RCC 7860 (cell line): ENCODE data around the gene ORMDL1.
"Not testable (repeated sequence)": the region's sequence is repeated elsewhere in the genome, so short reads cannot be mapped to it uniquely, and the experiment has no call there.

Experiments
- DNase-seq: peaks from one replicate; pipeline ENCODE4 v3.0.0-alpha.2; 2015; ENCODE audit warnings: low spot score
- FAIRE-seq: peaks from 2 replicates; lab custom pipeline; 2012; peaks lifted over from hg19 to GRCh38; lab: Jason Lieb, UNC

ORMDL1 gene

DNA sequence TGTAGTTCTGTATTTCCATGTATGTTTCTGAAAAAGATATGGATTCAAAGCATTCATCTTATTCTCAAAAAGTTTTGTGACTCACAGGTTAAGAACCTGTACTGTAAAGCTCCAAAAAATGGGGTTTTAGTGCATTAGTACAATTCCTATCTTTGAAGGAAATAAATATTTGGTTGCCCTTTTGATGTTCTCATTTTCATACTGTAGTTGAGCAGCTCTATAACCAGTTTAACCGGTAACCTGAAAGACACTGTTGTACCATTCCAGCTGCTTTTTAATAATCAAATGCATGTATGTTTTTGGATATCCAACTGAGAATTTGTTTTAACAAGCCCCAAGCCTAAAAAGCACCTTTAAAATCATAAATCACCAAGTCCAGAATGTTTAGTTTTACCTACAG, 11.9 kb downstream of the ORMDL1 start:
- FAIRE-seq (no peak), DNase-seq (no peak)

DNA sequence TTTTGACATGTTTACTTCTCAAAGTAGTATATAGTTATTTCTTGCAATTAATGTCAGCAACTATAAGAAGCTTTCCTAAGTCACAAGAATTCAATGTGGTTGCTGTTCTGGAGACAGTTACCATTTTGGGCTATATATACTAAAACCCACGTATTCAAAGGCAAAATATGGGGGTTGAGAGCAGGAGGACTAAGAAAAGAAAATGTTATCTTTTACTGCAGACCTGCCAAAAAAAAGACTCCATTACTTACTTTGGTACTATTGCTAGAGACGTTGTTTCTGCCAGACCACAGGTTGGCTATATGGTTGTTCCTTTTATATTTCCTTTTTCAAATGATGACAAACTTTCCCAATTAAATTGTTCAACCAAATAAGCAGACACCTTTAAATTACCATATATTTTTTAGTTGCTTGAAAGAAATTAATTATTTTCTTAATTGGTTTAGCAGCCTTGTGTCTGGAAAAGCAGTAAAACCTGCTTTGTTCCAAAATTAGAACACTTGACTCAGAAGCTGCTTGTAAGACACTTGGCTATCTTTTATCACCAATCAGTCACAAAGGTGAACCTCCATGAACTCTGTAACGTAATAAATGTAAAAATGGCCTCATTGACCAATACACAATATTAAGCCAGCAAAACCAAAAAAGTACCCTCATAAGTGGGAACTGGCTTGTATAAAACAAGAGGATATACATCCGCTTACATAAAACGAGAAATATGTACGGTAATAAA, 13.4 kb downstream of the ORMDL1 start:
- DNase-seq, result no peak

DNA sequence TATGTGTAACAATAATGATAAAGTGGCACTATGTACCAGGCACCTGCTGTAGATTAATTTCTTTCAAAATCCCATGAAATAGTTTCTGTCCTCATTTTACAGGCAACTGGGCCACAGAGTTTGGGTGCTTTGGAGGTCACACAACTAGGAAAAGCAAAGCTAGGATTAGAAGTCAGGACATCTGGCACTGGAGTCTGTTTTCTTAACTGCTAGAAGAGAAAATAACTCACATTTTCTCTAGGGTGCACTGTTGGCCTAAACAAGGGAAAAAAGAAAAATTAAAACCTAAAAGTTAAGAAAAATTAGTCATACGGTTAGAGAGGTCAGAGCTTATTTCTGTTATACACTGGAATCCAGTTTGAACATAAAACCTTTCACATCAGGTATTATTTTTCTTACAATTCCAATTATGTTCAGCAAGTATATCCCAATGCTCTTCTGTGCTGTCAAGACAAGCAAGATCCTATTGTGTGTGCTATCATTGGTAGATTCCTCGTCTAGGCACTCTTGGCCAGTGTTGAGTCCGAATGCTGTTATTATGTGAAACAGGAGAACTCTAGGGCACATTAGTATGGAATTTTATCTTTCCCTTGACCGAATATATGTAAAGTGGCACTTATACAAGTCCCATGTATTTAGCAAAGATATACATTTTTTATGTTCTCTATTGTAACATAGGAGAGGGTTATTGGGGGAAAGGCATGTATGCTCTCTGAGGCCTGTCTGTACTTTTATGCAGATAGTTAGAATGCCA, 20.1 kb downstream of the ORMDL1 start:
- no peak for FAIRE-seq
- no peak for DNase-seq

More for the DNA sequence above, 13.4 kb downstream of the ORMDL1 start:
- no peak for FAIRE-seq

DNA sequence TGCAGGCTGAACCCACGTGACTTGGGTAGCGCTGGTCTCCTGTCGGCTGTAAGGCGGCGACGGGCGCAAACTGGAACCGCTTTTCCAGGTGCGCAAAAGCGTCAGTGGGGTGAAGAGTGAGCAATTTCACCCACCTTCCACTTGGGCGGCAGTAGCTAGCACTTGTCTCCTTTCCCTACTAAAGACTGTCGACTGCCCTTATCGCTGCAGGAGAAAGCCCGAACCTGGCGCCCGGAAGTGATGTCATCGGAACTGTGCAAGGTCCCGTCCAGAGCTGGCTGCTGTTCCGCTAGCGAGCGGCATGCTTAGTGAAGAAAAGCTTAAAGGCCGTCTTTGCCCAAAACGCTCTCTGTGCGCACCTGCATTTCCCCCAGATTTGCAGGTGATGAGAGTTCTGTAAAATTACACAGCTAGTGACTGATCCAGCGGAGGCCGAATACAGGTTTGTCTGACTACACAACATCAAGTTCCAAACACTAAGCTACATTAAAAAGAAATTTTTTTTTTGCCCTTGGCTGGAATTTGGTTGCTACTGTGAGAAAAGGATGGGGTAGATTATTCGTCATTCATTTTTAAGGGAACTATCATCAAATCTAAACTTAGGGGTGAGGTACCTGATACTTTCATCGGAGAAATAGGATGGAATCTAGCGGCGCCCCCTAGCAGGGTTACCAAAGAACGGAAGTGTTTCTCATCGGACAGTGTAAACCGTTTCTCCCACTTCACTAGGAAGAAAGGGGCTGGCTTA, 21.4 kb downstream of the ORMDL1 start, which contains the start of gene OSGEPL1:
TSS of gene OSGEPL1 (minus strand) at position 242 of the 748 bp plus-strand sequence. CDS start 1,152 bp downstream, outside the sequence.
- peak; percentile 89 for DNase-seq
- FAIRE-seq, result peak; percentile 63

DNA sequence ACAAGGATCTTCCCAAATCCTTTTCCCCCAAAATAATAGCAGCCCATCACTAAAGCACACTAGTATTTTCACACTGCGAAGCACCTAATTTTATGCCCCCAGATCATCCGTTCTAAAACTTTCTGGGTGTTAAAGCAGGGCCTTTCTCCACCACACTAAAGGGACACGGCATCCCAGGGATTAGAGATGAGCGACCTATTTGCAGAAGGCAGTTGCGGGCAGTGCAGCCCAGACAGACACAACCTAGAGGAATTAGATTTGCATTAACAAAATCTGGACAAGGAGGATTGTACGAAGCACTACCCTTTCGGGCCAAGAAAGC, 21.9 kb downstream of the ORMDL1 start:
- FAIRE-seq (no peak), DNase-seq (no peak)

DNA sequence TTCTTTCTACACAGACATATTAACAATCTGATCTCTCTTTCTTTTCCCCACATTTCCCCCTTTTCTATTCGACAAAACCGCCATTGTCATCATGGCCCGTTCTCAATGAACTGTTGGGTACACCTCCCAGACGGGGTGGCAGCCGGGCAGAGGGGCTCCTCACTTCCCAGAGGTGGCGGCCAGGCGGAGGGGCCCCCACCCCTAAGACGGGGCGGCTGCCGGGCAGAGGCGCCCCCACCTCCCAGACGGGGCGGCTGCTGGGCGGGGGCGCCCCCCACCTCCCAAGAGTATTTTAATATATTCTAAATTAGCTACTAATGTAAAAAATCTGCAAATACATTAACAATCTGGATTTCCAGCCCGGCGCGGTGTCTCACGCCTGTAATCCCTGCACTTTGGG, 24.0 kb downstream of the ORMDL1 start:
- not testable (repeated sequence) for FAIRE-seq, DNase-seq

DNA sequence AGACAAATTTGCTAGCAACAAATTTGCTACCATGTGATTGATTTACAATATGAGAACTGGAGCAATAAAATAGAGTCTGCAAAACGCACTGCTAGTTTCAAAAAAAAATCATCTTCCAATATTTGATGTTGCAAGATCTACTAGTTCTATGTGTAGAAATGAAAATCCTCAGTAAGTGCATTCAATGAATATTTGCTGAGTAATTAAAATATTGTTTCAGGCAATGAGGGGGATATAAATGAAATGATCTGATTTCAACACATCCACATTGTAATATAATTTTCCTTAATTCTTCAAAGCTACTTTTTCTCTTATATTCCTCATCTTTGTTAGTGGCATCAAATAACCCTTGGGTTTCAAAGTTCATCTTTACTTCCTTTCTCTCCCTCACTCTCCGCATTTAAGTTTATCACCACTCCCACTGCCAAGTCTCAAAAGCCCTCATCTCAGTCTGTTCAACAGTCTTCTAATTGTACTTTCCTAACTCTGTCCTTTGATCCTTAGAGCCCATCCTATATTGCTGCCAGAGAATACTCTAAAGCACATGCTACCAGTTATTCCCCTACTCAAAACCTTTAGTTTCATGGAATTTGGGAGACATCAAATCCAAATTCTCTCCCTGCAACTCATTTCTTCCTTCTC, 27.7 kb downstream of the ORMDL1 start:
- FAIRE-seq (no peak), DNase-seq (no peak)

DNA sequence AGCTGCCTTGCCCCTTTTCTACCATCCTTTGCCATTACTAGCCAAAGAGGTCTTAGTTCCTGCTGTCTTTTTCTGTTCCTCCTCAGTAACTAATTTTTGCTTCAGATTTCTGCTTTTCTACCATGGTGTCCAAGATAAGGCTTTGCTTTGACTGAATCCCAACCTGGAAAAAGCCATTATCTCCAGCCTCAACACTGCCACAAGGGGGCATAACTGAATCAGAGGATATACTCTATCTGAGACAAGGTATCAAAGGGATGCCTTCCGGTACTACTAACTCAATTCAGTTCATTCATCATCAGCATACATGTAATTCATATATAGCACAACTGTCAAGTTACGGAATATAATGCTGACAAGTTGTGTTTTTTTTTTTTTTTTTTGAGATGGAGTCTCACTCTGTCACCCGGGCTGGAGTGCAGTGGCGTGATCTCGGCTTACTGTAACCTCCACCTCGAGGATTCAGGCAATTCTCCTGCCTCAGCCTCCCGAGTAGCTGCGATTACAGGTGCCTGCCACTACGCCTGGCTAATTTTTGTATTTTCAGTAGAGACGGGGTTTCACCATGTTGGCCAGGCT, 33.0 kb downstream of the ORMDL1 start:
- peak; percentile 31 for FAIRE-seq
- peak; percentile 18 for DNase-seq

DNA sequence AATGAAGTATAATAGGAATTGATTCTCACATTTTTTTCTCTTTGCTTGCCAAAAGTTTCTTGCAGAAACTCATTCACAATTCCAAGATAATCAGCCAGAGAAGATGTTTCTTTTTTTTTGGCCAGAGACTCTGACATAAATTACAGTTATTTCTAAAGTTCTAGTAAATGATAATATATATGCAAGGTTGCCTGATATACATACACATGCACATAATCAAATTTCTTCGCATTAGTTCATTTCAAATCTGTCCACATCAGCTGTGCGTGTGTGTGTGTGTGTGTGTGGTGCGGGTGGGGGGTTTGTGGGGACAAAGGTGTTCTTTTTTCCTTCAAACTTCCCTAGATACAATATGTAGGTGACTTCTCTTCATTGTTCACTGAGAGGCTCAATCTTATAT, 54.7 kb downstream of the ORMDL1 start:
- no peak for FAIRE-seq
- DNase-seq, result no peak

DNA sequence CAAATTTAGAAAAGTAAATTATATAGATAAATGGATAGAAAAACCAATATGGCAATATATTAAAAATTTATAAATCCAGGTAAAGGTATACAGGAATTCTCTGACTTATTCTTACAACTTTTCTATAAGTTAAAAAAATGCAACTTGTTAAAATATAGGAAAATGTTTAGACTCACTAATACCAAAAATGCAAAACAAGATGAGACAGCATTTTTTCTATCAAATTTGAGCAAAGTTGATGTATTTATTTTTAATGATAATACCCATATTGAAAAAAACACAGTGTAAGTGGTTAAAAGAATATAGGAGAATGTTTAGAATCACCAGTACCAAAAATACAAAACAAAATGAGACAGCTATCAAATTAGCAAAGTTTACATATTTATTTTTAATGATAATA, 57.3 kb downstream of the ORMDL1 start:
- peak; percentile 27 for FAIRE-seq
- DNase-seq, result no peak

DNA sequence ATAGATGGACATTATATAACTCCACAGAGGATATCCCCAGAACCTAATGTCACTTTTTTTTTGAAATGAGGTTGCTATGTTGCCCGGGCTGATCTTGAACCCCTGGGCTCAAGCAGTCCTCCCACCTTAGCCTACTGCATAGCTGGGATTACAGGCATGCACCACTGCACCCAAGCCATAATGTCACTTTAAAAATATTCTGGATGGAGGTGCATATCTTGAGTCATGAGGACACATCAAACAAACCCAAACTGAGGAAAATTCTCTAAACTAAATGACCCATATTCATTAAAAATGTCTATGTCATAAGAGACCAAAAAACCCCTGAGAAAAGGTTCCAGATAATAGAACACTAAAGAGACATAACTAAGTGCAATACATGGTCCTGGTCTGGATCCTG, 57.9 kb downstream of the ORMDL1 start:
- FAIRE-seq (no peak), DNase-seq (peak; percentile 45)

DNA sequence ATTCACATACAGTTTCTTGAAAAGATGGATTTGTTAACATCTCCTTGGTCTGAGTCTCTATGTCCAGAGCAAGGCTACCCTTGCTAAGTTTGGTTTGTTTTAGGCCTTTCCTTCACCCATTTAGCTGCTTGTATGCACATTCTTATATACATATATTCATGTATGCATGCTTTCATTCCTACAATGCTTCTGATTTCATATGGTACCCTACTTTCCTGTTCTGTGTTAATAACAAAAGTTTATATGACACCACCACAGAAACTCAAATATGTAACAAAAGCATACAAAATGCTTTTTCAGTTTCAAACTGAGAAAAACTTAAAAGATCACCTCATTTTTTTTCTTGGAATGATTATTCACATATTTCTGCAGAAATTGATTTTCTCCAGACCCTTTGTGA, 60.9 kb downstream of the ORMDL1 start:
- FAIRE-seq (no peak), DNase-seq (no peak)
